ENCODE results near the gene C16orf92. TPM values are rescaled to one million over a fixed set of nuclear protein-coding genes. Genes with fewer than 3 reads are reported as not detected.
A peak's percentile ranks its signal among the peaks of the same experiment; 100 is the strongest.

Gene C16orf92
- total and polyA plus RNA-seq, 2 of the 13 experiments (the other 11 are each of a cell fraction or from before 2014, with no cell fraction given) = not detected

- peak; percentile 26; the same call in 1 of the 2 replicates for TF ChIP-seq TSC22D2 (CRISPR knock-in tag; IDR thresholded peaks at IDR 0.05; ENCODE audit: borderline replicate concordance)
- TF ChIP-seq ZNF556 (CRISPR knock-in tag; IDR thresholded peaks at IDR 0.05; ENCODE audit: borderline replicate concordance) = peak; percentile 78; the same call in 1 of the 2 replicates
- TF ChIP-seq ZNF30 (CRISPR knock-in tag; IDR thresholded peaks at IDR 0.05) = no peak
- peak; percentile 96 for TF ChIP-seq FIP1L1 (IDR thresholded peaks at IDR 0.05; ENCODE audit: borderline replicate concordance, insufficient read depth, low read depth, low read length)
- TF ChIP-seq MIXL1 (CRISPR knock-in tag; IDR thresholded peaks at IDR 0.05) = peak; percentile 65; the same call in 1 of the 2 replicates
- peak; percentile 84; the same call in 1 of the 2 replicates for TF ChIP-seq ZNF230 (CRISPR knock-in tag; IDR thresholded peaks at IDR 0.05)
- peak; percentile 91 for TF ChIP-seq BORCS8-MEF2B (CRISPR knock-in tag; IDR thresholded peaks at IDR 0.05)
- TF ChIP-seq THAP11 (CRISPR knock-in tag; IDR thresholded peaks at IDR 0.05) = peak; percentile 87
- peak; percentile 81 for TF ChIP-seq RBM22 (optimal IDR thresholded peaks at IDR 0.05; ENCODE audit: low read length)
- TF ChIP-seq, protein P1, sequence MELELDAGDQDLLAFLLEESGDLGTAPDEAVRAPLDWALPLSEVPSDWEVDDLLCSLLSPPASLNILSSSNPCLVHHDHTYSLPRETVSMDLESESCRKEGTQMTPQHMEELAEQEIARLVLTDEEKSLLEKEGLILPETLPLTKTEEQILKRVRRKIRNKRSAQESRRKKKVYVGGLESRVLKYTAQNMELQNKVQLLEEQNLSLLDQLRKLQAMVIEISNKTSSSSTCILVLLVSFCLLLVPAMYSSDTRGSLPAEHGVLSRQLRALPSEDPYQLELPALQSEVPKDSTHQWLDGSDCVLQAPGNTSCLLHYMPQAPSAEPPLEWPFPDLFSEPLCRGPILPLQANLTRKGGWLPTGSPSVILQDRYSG (CRISPR knock-in tag; IDR thresholded peaks at IDR 0.05) = no peak
- TF ChIP-seq MED8 (CRISPR knock-in tag; IDR thresholded peaks at IDR 0.05; ENCODE audit: insufficient replicate concordance) = peak; percentile 59
- peak; percentile 26; the same call in 1 of the 2 replicates for TF ChIP-seq IKZF5 (CRISPR knock-in tag; IDR thresholded peaks at IDR 0.05)
- no peak for TF ChIP-seq SOX6 (IDR thresholded peaks at IDR 0.05)
- TF ChIP-seq SOX6 (CRISPR knock-in tag; IDR thresholded peaks at IDR 0.05) = peak; percentile 73
- TF ChIP-seq HMGA1 (CRISPR knock-in tag; conservative IDR thresholded peaks at IDR 0.05) = no peak
- TF ChIP-seq, protein P2, sequence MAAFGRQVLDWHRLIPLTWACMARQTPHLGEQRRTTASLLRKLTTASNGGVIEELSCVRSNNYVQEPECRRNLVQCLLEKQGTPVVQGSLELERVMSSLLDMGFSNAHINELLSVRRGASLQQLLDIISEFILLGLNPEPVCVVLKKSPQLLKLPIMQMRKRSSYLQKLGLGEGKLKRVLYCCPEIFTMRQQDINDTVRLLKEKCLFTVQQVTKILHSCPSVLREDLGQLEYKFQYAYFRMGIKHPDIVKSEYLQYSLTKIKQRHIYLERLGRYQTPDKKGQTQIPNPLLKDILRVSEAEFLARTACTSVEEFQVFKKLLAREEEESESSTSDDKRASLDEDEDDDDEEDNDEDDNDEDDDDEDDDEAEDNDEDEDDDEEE (CRISPR knock-in tag; IDR thresholded peaks at IDR 0.05) = peak; percentile 93; the same call in 1 of the 2 replicates
- TF ChIP-seq NRL (CRISPR knock-in tag; IDR thresholded peaks at IDR 0.05; ENCODE audit: borderline replicate concordance) = peak; percentile 85
- peak; percentile 95 for TF ChIP-seq ZGPAT (CRISPR knock-in tag; IDR thresholded peaks at IDR 0.05)
- peak; percentile 79; the same call in 1 of the 2 replicates for TF ChIP-seq HOXA5 (CRISPR knock-in tag; IDR thresholded peaks at IDR 0.05)
- no peak for TF ChIP-seq ZBED4 (CRISPR knock-in tag; IDR thresholded peaks at IDR 0.05; ENCODE audit: borderline replicate concordance)
- TF ChIP-seq MEIS2 (CRISPR knock-in tag; IDR thresholded peaks at IDR 0.05) = peak; percentile 82
Observed at GRCh38 chr16:29973384-29974246, 49.4 kb upstream of the C16orf92 start, which contains the start of gene TAOK2 (continued).
